Measurements from ENCODE around the gene NEK6. TPM values are rescaled to one million over a fixed set of nuclear protein-coding genes. Genes with fewer than 3 reads are reported as not detected.
A peak's percentile ranks its signal among the peaks of the same experiment; 100 is the strongest.

The NEK6 gene
- total and polyA plus RNA-seq, 10 of the 15 experiments (the other 5 are each of a cell fraction or from before 2014, with no cell fraction given) = 31.3 to 161 (median 89.2) TPM

DNA sequence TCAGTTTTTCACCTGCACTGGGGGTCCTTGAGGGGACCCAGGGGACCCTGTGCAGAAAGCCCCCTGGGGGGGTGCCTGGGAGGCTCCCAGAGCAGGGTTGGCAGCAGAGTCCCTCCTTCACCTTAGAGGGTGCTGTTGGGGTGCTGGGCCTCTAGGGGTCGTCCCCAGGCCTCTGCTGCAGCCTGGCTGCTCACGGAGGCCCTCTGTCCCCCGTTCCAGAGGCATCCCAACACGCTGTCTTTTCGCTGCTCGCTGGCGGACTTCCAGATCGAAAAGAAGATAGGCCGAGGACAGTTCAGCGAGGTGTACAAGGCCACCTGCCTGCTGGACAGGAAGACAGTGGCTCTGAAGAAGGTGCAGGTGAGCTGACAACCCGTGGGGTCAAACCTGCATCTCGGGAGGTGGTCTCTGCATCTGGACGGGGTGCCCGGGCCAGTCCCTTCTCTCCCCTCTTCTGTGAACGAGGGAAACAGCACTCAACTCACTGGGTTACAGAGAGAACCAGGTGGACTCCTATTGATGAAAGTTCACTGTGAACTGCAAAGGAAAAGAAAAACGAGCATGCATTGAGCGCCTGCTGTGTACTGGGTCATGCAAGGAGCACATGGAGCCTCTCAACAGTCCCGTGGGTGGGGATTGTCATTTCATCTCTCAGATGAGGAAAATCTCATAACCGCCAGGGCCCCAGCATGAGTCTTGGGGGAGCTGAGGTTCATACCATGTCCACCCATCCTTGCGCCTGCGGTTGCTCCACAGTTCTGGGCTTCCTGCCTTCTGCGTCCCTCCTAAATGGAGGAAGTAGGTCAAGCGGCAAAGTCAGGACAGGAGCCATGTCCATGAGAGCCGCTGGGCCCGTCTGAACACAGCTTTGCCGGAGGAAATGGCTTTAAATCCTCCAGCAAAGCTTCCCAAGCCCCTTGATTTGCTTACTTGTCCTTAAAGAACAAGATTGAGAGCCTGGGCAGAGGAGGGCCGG is 54.8 kb downstream of the NEK6 start:
- ChIA-PET CTCF (interaction anchor here (0.7 to 3.1 kb wide), 3 partner anchors 179 to 186 kb away, joined by 3 to 15 read pairs (median 3); no protein-coding TSS in a partner anchor), POLR2A (no interaction called here), SMC1A (ENCODE audit: uncharacterized antibody, unreplicated experiment) (interaction anchor here (1.0 kb wide), 1 partner anchor 11 kb away, joined by 3 read pairs; no protein-coding TSS in a partner anchor), RAD21 (ENCODE audit: unreplicated experiment) (no interaction called here)
- DNase-seq (ENCODE audit: low read depth, low spot score) (no peak), FAIRE-seq (no peak), ATAC-seq (no peak)
- no peaks in the 10 kb centered on the region for H3K9me3 ChIP-seq (replicated peaks; ENCODE audit: control insufficient read depth, insufficient read depth, low read length)
- no peak overlapping the region for H3K27ac ChIP-seq (ENCODE audit: control insufficient read depth, insufficient read depth)
- no TSS peak for BruUV-seq (replicated peaks)
- H3K4me2 ChIP-seq (ENCODE audit: control insufficient read depth, insufficient read depth) = no peak overlapping the region
- no peak overlapping the region for H3K4me3 ChIP-seq
- WGBS (ENCODE audit: insufficient coverage, insufficient replicate concordance, low lambda C conversion rate, missing lambda C conversion rate) = 86% methylated on average over 27 of the region's 27 CpGs
- intact Hi-C loops (cut with micrococcal nuclease; ENCODE audit: unreplicated experiment) = no loop called here
- no peak overlapping the region for H3K9ac ChIP-seq (ENCODE audit: control insufficient read depth, insufficient read depth, low read length)
- peaks cover 7% of the 10 kb centered on the region; the same call in 1 of the 2 replicates for H4K20me1 ChIP-seq (ENCODE audit: control insufficient read depth, insufficient read depth)
- H3K27me3 ChIP-seq (replicated peaks in 1 of 2; ENCODE audit: control insufficient read depth in 2 of 2, insufficient read depth in 2 of 2, low read length in 1 of 2) = no peaks in the 10 kb centered on the region
- no peak overlapping the region for H2AFZ ChIP-seq (ENCODE audit: control insufficient read depth, low read depth, low read length)
- H3K79me2 ChIP-seq (ENCODE audit: control insufficient read depth, insufficient read depth, low read length) = peaks cover 4% of the 10 kb centered on the region
- in situ Hi-C loops (cut with MboI) = no loop called here
- H3K4me1 ChIP-seq (ENCODE audit: control insufficient read depth, insufficient read depth, low read length) = no peaks in the 10 kb centered on the region
- H3K36me3 ChIP-seq (ENCODE audit: control insufficient read depth in 2 of 2, insufficient read depth in 2 of 2, low read length in 1 of 2) = peaks cover 48 to 69% of the 10 kb centered on the region in 2 experiments; a peak in 3 of 4 replicates
- TF ChIP-seq CHD4 (IDR thresholded peaks at IDR 0.05) = no peak
- TF ChIP-seq POLR2AphosphoS2 (IDR thresholded peaks at IDR 0.05; ENCODE audit: low read depth, low read length) = no peak
- no peak for TF ChIP-seq EGR1 (IDR thresholded peaks at IDR 0.05; ENCODE audit: borderline replicate concordance in 1 of 2, low read depth in 2 of 2, low read length in 2 of 2)
- TF ChIP-seq, protein P1, sequence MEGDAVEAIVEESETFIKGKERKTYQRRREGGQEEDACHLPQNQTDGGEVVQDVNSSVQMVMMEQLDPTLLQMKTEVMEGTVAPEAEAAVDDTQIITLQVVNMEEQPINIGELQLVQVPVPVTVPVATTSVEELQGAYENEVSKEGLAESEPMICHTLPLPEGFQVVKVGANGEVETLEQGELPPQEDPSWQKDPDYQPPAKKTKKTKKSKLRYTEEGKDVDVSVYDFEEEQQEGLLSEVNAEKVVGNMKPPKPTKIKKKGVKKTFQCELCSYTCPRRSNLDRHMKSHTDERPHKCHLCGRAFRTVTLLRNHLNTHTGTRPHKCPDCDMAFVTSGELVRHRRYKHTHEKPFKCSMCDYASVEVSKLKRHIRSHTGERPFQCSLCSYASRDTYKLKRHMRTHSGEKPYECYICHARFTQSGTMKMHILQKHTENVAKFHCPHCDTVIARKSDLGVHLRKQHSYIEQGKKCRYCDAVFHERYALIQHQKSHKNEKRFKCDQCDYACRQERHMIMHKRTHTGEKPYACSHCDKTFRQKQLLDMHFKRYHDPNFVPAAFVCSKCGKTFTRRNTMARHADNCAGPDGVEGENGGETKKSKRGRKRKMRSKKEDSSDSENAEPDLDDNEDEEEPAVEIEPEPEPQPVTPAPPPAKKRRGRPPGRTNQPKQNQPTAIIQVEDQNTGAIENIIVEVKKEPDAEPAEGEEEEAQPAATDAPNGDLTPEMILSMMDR (IDR thresholded peaks at IDR 0.05 in 2 of 3, conservative IDR thresholded peaks at IDR 0.05 in 1 of 3; ENCODE audit: control insufficient read depth in 2 of 3, extremely low read depth in 1 of 3, insufficient read depth in 1 of 3, low read depth in 3 of 3, low read length in 3 of 3) = 0 out of 6 replicates have a peak, but pooled peaks of 1 of the 3 experiments have one; percentile 7
- TF ChIP-seq, protein P2, sequence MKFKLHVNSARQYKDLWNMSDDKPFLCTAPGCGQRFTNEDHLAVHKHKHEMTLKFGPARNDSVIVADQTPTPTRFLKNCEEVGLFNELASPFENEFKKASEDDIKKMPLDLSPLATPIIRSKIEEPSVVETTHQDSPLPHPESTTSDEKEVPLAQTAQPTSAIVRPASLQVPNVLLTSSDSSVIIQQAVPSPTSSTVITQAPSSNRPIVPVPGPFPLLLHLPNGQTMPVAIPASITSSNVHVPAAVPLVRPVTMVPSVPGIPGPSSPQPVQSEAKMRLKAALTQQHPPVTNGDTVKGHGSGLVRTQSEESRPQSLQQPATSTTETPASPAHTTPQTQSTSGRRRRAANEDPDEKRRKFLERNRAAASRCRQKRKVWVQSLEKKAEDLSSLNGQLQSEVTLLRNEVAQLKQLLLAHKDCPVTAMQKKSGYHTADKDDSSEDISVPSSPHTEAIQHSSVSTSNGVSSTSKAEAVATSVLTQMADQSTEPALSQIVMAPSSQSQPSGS (IDR thresholded peaks at IDR 0.05; ENCODE audit: low read length) = no peak
- TF ChIP-seq, protein P3, sequence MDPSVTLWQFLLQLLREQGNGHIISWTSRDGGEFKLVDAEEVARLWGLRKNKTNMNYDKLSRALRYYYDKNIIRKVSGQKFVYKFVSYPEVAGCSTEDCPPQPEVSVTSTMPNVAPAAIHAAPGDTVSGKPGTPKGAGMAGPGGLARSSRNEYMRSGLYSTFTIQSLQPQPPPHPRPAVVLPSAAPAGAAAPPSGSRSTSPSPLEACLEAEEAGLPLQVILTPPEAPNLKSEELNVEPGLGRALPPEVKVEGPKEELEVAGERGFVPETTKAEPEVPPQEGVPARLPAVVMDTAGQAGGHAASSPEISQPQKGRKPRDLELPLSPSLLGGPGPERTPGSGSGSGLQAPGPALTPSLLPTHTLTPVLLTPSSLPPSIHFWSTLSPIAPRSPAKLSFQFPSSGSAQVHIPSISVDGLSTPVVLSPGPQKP (IDR thresholded peaks at IDR 0.05; ENCODE audit: low read depth, low read length) = no peak
- no peak for TF ChIP-seq MEF2A (IDR thresholded peaks at IDR 0.05; ENCODE audit: insufficient read depth, low read depth, low read length)
- TF ChIP-seq POLR2AphosphoS5 (IDR thresholded peaks at IDR 0.05; ENCODE audit: low read length) = 0 out of 2 replicates have a peak, but pooled peaks have one; percentile 2
- TF ChIP-seq CBX3 (IDR thresholded peaks at IDR 0.05; ENCODE audit: borderline replicate concordance, low read depth) = no peak
- no peak for TF ChIP-seq RBBP5 (conservative IDR thresholded peaks at IDR 0.05)
- no peak for TF ChIP-seq RCOR1 (conservative IDR thresholded peaks at IDR 0.05; ENCODE audit: low read depth, low read length)
- TF ChIP-seq FOXM1 (IDR thresholded peaks at IDR 0.05; ENCODE audit: low read depth, low read length) = no peak
- no peak for TF ChIP-seq FOS (IDR thresholded peaks at IDR 0.05; ENCODE audit: borderline replicate concordance, extremely low read depth, insufficient read length)
- no peak for TF ChIP-seq RELA (IDR thresholded peaks at IDR 0.05; ENCODE audit: borderline replicate concordance, partially characterized antibody)
- TF ChIP-seq, protein P4, sequence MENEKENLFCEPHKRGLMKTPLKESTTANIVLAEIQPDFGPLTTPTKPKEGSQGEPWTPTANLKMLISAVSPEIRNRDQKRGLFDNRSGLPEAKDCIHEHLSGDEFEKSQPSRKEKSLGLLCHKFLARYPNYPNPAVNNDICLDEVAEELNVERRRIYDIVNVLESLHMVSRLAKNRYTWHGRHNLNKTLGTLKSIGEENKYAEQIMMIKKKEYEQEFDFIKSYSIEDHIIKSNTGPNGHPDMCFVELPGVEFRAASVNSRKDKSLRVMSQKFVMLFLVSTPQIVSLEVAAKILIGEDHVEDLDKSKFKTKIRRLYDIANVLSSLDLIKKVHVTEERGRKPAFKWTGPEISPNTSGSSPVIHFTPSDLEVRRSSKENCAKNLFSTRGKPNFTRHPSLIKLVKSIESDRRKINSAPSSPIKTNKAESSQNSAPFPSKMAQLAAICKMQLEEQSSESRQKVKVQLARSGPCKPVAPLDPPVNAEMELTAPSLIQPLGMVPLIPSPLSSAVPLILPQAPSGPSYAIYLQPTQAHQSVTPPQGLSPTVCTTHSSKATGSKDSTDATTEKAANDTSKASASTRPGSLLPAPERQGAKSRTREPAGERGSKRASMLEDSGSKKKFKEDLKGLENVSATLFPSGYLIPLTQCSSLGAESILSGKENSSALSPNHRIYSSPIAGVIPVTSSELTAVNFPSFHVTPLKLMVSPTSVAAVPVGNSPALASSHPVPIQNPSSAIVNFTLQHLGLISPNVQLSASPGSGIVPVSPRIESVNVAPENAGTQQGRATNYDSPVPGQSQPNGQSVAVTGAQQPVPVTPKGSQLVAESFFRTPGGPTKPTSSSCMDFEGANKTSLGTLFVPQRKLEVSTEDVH (IDR thresholded peaks at IDR 0.05; ENCODE audit: low read depth, partially characterized antibody) = no peak

Data from GM12878 (cell line).